HepG2 (cell line): ENCODE results near the gene ZNF865. TPM values are rescaled to one million over a fixed set of nuclear protein-coding genes. Genes with fewer than 3 reads are reported as not detected.

Experiments used
- FOXP1 ChIP-seq, 2 experiments: fragments of 450-650 bp in 1 of 2; IDR thresholded peaks; 2 replicates each; pipeline ENCODE4 v1.6.1; 2017 to 2018; ENCODE audit warnings: antibody characterized with exemption in 1 of 2
- MAFG ChIP-seq: sonication (generic); formaldehyde crosslinking; IDR thresholded peaks from 2 replicates; pipeline ENCODE4 v1.5.1; 2020; ENCODE audit warnings: mild to moderate bottlenecking, missing genetic modification reagents
- ONECUT2 ChIP-seq: sonication (generic); formaldehyde crosslinking; IDR thresholded peaks from 2 replicates; pipeline ENCODE4 v1.4.0; 2020; ENCODE audit warnings: missing genetic modification reagents
- RNF2 ChIP-seq: fragments of 450-650 bp; conservative IDR thresholded peaks from 2 replicates; pipeline ENCODE4 v1.6.1; 2016; ENCODE audit warnings: low read depth
- SMARCE1 ChIP-seq: fragments of 450-650 bp; IDR thresholded peaks from 2 replicates; pipeline ENCODE4 v1.6.1; 2017; ENCODE audit warnings: borderline replicate concordance
- TEAD2 ChIP-seq: sonication (generic); formaldehyde crosslinking; IDR thresholded peaks from 2 replicates; pipeline ENCODE4 v1.9.0; 2021; ENCODE audit warnings: missing genetic modification reagents
- WIZ ChIP-seq: sonication (generic); formaldehyde crosslinking; IDR thresholded peaks from 2 replicates; pipeline ENCODE4 v1.5.1; 2020; ENCODE audit warnings: mild to moderate bottlenecking, missing genetic modification reagents
- ZBTB7B ChIP-seq: sonication (generic); formaldehyde crosslinking; IDR thresholded peaks from 2 replicates; pipeline ENCODE4 v1.4.0; 2020; ENCODE audit warnings: missing genetic modification reagents
- ZFP37 ChIP-seq: sonication (generic); formaldehyde crosslinking; IDR thresholded peaks from 2 replicates; pipeline ENCODE4 v1.4.0; 2020; ENCODE audit warnings: missing genetic modification reagents, borderline replicate concordance
- ZNF121 ChIP-seq: sonication (generic); formaldehyde crosslinking; IDR thresholded peaks from 2 replicates; pipeline ENCODE4 v1.5.0; 2020; ENCODE audit warnings: mild to moderate bottlenecking, missing genetic modification reagents
- polyA plus RNA-seq, 8 experiments: library from polyadenylated mRNA; depleted of rRNA in 3 of 8; stranded (reverse) in 7 of 8; unstranded in 1 of 8; fragments of >200 nt; fragmentation: Illumina TruSeq in 4 of 8; extraction: Trizol in 4 of 8; gene quantifications; 2 replicates each; pipeline versions ENCODE4 v1.2.1 to v1.2.3, GENCODE V29; 2011 to 2016; ENCODE audit warnings: low read depth in 4 of 8, missing spikeins in 1 of 8, mixed read lengths in 1 of 8; ENCODE audit not compliant: insufficient read depth in 1 of 8
- total RNA-seq, 5 experiments: library from RNA; depleted of rRNA; stranded (reverse); fragments of >200 nt; fragmentation: Illumina TruSeq; extraction: Trizol; gene quantifications; 2 replicates each; pipeline ENCODE4 v1.2.3, GENCODE V29; 2016; ENCODE audit warnings: low read depth in 1 of 5
- TF ChIP-seq, protein P1 (sequence below): sonication (generic); formaldehyde crosslinking; IDR thresholded peaks from 2 replicates; pipeline ENCODE4 v1.4.0; 2020; ENCODE audit warnings: mild to moderate bottlenecking, missing genetic modification reagents, borderline replicate concordance
- TF ChIP-seq, protein P2 (sequence below): sonication (generic); formaldehyde crosslinking; IDR thresholded peaks from 2 replicates; pipeline ENCODE4 v1.4.0; 2020; ENCODE audit warnings: missing genetic modification reagents, mild to moderate bottlenecking, borderline replicate concordance
- TF ChIP-seq, protein P3 (sequence below): sonication (generic); formaldehyde crosslinking; IDR thresholded peaks from 2 replicates; pipeline ENCODE4 v1.5.0; 2020; ENCODE audit warnings: missing genetic modification reagents
- TF ChIP-seq, protein P4 (sequence below): sonication (generic); formaldehyde crosslinking; IDR thresholded peaks from 2 replicates; pipeline ENCODE4 v1.5.1; 2020; ENCODE audit warnings: mild to moderate bottlenecking, moderate library complexity, missing genetic modification reagents

The ZNF865 gene
- total and polyA plus RNA-seq, 2 of the 13 experiments (the other 11 are each of a cell fraction or from before 2014, with no cell fraction given), result 0.93 to 1.0 TPM

DNA sequence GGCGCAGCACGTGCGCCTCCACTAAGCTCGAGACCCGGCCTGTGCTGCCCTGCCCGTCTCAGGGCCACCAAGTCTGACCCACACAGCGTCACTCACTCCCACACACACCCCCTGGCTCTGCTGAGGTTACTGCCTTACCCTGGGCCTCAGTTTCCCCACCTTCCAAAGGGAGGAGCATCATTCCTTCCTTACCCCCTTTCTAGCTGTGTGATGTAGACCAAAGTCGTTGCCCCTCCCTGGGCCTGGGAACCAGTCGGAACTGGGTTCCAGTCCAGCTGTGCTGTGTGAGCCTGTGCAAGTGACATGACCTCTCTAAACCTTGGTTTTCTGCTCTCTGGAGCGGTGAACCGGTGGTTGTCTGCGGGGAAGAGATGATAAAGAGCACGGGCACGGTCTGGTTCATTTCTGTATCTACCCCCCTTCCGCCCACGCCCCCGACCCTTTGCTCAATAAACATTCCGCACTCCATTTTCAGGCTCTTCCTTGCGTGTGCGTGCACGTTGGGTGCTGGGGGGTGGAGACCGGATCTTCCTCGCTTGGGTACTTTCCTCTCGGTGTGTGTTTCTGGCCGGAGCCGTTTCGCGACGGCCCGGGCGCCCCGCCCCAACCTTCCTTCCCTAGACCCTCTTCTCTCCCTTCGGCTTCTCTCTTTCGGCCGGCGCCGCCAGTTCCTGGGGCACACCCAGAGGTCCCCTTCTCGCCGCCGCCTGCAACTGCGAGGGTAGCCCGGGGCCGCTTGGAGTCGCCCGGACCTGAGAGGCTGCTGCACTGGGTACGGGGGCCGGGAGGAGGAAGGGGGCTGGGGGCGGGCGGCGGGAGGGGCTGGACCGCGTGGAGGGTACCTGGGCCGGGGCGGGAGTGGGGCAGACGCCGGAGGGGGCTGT is 37.8 kb downstream of the ZNF865 start, which contains the start of gene ZNF581 (continued):
- TF ChIP-seq RNF2 (no peak), ONECUT2 (CRISPR knock-in tag) (no peak), FOXP1 (IDR thresholded peaks at IDR 0.05) (no peak), FOXP1 (CRISPR knock-in tag; IDR thresholded peaks at IDR 0.05) (no peak), SMARCE1 (no peak), MAFG (CRISPR knock-in tag) (no peak), ZFP37 (CRISPR knock-in tag) (no peak), TEAD2 (CRISPR knock-in tag) (no peak), WIZ (CRISPR knock-in tag) (no peak), ZNF121 (CRISPR knock-in tag) (no peak), ZBTB7B (CRISPR knock-in tag) (peak; percentile 77)
- TF ChIP-seq, protein P1, sequence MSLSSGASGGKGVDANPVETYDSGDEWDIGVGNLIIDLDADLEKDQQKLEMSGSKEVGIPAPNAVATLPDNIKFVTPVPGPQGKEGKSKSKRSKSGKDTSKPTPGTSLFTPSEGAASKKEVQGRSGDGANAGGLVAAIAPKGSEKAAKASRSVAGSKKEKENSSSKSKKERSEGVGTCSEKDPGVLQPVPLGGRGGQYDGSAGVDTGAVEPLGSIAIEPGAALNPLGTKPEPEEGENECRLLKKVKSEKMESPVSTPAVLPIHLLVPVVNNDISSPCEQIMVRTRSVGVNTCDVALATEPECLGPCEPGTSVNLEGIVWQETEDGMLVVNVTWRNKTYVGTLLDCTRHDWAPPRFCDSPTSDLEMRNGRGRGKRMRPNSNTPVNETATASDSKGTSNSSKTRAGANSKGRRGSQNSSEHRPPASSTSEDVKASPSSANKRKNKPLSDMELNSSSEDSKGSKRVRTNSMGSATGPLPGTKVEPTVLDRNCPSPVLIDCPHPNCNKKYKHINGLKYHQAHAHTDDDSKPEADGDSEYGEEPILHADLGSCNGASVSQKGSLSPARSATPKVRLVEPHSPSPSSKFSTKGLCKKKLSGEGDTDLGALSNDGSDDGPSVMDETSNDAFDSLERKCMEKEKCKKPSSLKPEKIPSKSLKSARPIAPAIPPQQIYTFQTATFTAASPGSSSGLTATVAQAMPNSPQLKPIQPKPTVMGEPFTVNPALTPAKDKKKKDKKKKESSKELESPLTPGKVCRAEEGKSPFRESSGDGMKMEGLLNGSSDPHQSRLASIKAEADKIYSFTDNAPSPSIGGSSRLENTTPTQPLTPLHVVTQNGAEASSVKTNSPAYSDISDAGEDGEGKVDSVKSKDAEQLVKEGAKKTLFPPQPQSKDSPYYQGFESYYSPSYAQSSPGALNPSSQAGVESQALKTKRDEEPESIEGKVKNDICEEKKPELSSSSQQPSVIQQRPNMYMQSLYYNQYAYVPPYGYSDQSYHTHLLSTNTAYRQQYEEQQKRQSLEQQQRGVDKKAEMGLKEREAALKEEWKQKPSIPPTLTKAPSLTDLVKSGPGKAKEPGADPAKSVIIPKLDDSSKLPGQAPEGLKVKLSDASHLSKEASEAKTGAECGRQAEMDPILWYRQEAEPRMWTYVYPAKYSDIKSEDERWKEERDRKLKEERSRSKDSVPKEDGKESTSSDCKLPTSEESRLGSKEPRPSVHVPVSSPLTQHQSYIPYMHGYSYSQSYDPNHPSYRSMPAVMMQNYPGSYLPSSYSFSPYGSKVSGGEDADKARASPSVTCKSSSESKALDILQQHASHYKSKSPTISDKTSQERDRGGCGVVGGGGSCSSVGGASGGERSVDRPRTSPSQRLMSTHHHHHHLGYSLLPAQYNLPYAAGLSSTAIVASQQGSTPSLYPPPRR (CRISPR knock-in tag), result no peak
- TF ChIP-seq, protein P2, sequence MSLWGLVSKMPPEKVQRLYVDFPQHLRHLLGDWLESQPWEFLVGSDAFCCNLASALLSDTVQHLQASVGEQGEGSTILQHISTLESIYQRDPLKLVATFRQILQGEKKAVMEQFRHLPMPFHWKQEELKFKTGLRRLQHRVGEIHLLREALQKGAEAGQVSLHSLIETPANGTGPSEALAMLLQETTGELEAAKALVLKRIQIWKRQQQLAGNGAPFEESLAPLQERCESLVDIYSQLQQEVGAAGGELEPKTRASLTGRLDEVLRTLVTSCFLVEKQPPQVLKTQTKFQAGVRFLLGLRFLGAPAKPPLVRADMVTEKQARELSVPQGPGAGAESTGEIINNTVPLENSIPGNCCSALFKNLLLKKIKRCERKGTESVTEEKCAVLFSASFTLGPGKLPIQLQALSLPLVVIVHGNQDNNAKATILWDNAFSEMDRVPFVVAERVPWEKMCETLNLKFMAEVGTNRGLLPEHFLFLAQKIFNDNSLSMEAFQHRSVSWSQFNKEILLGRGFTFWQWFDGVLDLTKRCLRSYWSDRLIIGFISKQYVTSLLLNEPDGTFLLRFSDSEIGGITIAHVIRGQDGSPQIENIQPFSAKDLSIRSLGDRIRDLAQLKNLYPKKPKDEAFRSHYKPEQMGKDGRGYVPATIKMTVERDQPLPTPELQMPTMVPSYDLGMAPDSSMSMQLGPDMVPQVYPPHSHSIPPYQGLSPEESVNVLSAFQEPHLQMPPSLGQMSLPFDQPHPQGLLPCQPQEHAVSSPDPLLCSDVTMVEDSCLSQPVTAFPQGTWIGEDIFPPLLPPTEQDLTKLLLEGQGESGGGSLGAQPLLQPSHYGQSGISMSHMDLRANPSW (CRISPR knock-in tag), result no peak
- TF ChIP-seq, protein P3, sequence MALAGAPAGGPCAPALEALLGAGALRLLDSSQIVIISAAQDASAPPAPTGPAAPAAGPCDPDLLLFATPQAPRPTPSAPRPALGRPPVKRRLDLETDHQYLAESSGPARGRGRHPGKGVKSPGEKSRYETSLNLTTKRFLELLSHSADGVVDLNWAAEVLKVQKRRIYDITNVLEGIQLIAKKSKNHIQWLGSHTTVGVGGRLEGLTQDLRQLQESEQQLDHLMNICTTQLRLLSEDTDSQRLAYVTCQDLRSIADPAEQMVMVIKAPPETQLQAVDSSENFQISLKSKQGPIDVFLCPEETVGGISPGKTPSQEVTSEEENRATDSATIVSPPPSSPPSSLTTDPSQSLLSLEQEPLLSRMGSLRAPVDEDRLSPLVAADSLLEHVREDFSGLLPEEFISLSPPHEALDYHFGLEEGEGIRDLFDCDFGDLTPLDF (CRISPR knock-in tag), result no peak
- TF ChIP-seq, protein P4, sequence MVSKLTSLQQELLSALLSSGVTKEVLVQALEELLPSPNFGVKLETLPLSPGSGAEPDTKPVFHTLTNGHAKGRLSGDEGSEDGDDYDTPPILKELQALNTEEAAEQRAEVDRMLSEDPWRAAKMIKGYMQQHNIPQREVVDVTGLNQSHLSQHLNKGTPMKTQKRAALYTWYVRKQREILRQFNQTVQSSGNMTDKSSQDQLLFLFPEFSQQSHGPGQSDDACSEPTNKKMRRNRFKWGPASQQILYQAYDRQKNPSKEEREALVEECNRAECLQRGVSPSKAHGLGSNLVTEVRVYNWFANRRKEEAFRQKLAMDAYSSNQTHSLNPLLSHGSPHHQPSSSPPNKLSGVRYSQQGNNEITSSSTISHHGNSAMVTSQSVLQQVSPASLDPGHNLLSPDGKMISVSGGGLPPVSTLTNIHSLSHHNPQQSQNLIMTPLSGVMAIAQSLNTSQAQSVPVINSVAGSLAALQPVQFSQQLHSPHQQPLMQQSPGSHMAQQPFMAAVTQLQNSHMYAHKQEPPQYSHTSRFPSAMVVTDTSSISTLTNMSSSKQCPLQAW (CRISPR knock-in tag), result peak; percentile 66
